Measurements from ENCODE around the gene PATJ. TPM values are rescaled to one million over a fixed set of nuclear protein-coding genes. Genes with fewer than 3 reads are reported as not detected.

Gene PATJ
- total RNA-seq, 4 donors from 2014 or later, result 25.7 to 37.4 (median 31.8) TPM

DNA sequence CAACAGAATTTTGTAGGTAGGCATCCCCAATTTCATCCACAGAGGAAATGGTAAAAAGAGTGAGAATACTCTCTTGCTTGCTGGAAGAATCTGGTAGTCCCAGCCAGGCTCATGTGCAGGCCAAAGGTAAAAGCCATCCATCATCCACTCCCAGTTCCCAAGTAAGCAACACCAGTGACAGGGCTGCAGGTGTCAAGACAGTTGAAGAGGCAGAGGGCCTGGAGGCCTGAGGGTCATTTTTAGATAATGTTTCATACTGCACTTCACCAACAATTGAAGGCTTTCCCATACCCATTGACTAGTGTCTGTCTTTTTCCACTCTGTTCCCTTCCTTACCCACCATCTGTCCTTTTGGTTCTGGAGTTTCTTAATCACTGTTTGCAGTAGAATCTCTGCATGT lies 310.7 kb downstream of the PATJ start:
- H3K27me3 ChIP-seq, result no peaks in the 10 kb centered on the region
- H3K9me3 ChIP-seq, result no peaks in the 10 kb centered on the region
- no peak for TF ChIP-seq POLR2A (IDR thresholded peaks at IDR 0.05; ENCODE audit: low read depth)
- no peak for TF ChIP-seq POLR2AphosphoS5 (IDR thresholded peaks at IDR 0.05)
- TF ChIP-seq, protein P1, sequence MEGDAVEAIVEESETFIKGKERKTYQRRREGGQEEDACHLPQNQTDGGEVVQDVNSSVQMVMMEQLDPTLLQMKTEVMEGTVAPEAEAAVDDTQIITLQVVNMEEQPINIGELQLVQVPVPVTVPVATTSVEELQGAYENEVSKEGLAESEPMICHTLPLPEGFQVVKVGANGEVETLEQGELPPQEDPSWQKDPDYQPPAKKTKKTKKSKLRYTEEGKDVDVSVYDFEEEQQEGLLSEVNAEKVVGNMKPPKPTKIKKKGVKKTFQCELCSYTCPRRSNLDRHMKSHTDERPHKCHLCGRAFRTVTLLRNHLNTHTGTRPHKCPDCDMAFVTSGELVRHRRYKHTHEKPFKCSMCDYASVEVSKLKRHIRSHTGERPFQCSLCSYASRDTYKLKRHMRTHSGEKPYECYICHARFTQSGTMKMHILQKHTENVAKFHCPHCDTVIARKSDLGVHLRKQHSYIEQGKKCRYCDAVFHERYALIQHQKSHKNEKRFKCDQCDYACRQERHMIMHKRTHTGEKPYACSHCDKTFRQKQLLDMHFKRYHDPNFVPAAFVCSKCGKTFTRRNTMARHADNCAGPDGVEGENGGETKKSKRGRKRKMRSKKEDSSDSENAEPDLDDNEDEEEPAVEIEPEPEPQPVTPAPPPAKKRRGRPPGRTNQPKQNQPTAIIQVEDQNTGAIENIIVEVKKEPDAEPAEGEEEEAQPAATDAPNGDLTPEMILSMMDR (IDR thresholded peaks at IDR 0.05), result no peak
- TF ChIP-seq EP300 (IDR thresholded peaks at IDR 0.05), result no peak
- DNase-seq (ENCODE audit: extremely low spot score), result no peak
- intact Hi-C loops (cut with DNase I), result no loop called here
- H3K36me3 ChIP-seq, result peaks cover 0 to 12% (median 4%) of the 10 kb centered on the region in 4 donors
- no peak overlapping the region for H3K4me3 ChIP-seq
- no peak overlapping the region for H3K27ac ChIP-seq (replicated peaks in 1 of 4)
- peaks cover 0 to 5% (median 0%) of the 10 kb centered on the region in 4 donors for H3K4me1 ChIP-seq

GRCh38 chr1:62054188-62054587 lies 311.9 kb downstream of the PATJ start:
- DNase-seq (ENCODE audit: extremely low spot score), result no peak
- H3K9me3 ChIP-seq, result no peaks in the 10 kb centered on the region
- no peak overlapping the region for H3K4me3 ChIP-seq
- intact Hi-C loops (cut with DNase I), result no loop called here
- TF ChIP-seq POLR2AphosphoS5 (IDR thresholded peaks at IDR 0.05) (no peak), POLR2A (IDR thresholded peaks at IDR 0.05; ENCODE audit: low read depth) (no peak), EP300 (IDR thresholded peaks at IDR 0.05) (no peak)
- TF ChIP-seq, protein P1 (IDR thresholded peaks at IDR 0.05), result no peak
- peaks cover 0 to 5% (median 0%) of the 10 kb centered on the region in 4 donors for H3K4me1 ChIP-seq
- no peaks in the 10 kb centered on the region for H3K27me3 ChIP-seq
- peaks cover 0 to 12% (median 4%) of the 10 kb centered on the region in 4 donors for H3K36me3 ChIP-seq
- 78% methylated on average over 1 of the region's 1 CpG for WGBS
- H3K27ac ChIP-seq (replicated peaks in 1 of 4), result no peak overlapping the region

- WGBS, result 94% methylated on average over 4 of the region's 4 CpGs
- no peaks in the 10 kb centered on the region for H3K9me3 ChIP-seq
- no peak overlapping the region for H3K27ac ChIP-seq (replicated peaks in 1 of 4)
- TF ChIP-seq POLR2A (IDR thresholded peaks at IDR 0.05; ENCODE audit: low read depth) (no peak), EP300 (IDR thresholded peaks at IDR 0.05) (no peak), POLR2AphosphoS5 (IDR thresholded peaks at IDR 0.05) (no peak)
- TF ChIP-seq, protein P1 (IDR thresholded peaks at IDR 0.05), result no peak
- no peaks in the 10 kb centered on the region for H3K27me3 ChIP-seq
- no peak overlapping the region for H3K4me3 ChIP-seq
- no peak for DNase-seq (ENCODE audit: extremely low spot score)
- H3K36me3 ChIP-seq, result peaks cover 0 to 5% (median 0%) of the 10 kb centered on the region in 4 donors
- peaks cover 0 to 5% (median 0%) of the 10 kb centered on the region in 4 donors for H3K4me1 ChIP-seq
- intact Hi-C loops (cut with DNase I), result no loop called here
Measured at GRCh38 chr1:62057230-62057629, 314.9 kb downstream of the PATJ start.

- no peaks in the 10 kb centered on the region for H3K27me3 ChIP-seq
Measured at GRCh38 chr1:62057641-62058290, 315.5 kb downstream of the PATJ start.

More at GRCh38 chr1:62057641-62058290, 315.5 kb downstream of the PATJ start:
- TF ChIP-seq POLR2AphosphoS5 (IDR thresholded peaks at IDR 0.05) (no peak), POLR2A (IDR thresholded peaks at IDR 0.05; ENCODE audit: low read depth) (no peak), EP300 (IDR thresholded peaks at IDR 0.05) (no peak)
- TF ChIP-seq, protein P1 (IDR thresholded peaks at IDR 0.05), result no peak
- H3K4me1 ChIP-seq, result peaks cover 0 to 5% (median 0%) of the 10 kb centered on the region in 4 donors
- intact Hi-C loops (cut with DNase I), result no loop called here
- H3K36me3 ChIP-seq, result peaks cover 0 to 2% (median 0%) of the 10 kb centered on the region in 4 donors
- H3K27ac ChIP-seq (replicated peaks in 1 of 4), result no peak overlapping the region
- 89% methylated on average over 2 of the region's 2 CpGs for WGBS
- H3K9me3 ChIP-seq, result no peaks in the 10 kb centered on the region
- no peak overlapping the region for H3K4me3 ChIP-seq
- DNase-seq (ENCODE audit: extremely low spot score), result no peak

Data from esophagus muscularis mucosa (tissue), 4 donors.